CD14-positive monocyte (primary cell): ENCODE measurements around the gene PTPN13. TPM values are rescaled to one million over a fixed set of nuclear protein-coding genes. Genes with fewer than 3 reads are reported as not detected.

Experiments
- DNase-seq, 3 donors: peaks; one replicate each; pipeline ENCODE4 v3.0.0-alpha.2; 2011 to 2022
- H2AFZ ChIP-seq: 2 replicates; pipeline ENCODE4 v1.6.0; 2012; ENCODE audit warnings: mild to moderate bottlenecking, low read depth, low read length, inconsistent platforms; ENCODE audit not compliant: insufficient read depth, poor library complexity, severe bottlenecking
- H3K27ac ChIP-seq, 2 donors: 1 replicate in 1 of 2; 2 replicates in 1 of 2; pipeline ENCODE4 v1.5.1; 2012 to 2013; ENCODE audit warnings: low read length in 2 of 2, control low read depth in 1 of 2, inconsistent platforms in 1 of 2, low read depth in 1 of 2, mild to moderate bottlenecking in 1 of 2
- H3K27me3 ChIP-seq, 2 donors: one replicate each; pipeline versions ENCODE4 v1.6.0 to v1.6.1; 2011 to 2013; ENCODE audit warnings: low read length in 2 of 2; ENCODE audit not compliant: control insufficient read depth in 2 of 2, insufficient read depth in 2 of 2
- H3K36me3 ChIP-seq, 2 donors: replicated peaks in 1 of 2; 1 replicate in 1 of 2; 2 replicates in 1 of 2; pipeline versions ENCODE4 v1.5.1 to v1.6.1; 2012 to 2013; ENCODE audit warnings: low read length in 2 of 2, control low read depth in 1 of 2, inconsistent platforms in 1 of 2, mild to moderate bottlenecking in 1 of 2; ENCODE audit not compliant: insufficient read depth in 2 of 2, control insufficient read depth in 1 of 2
- H3K4me1 ChIP-seq, 2 donors: 1 replicate in 1 of 2; 2 replicates in 1 of 2; pipeline versions ENCODE4 v1.5.1 to v1.6.1; 2012 to 2013; ENCODE audit warnings: low read length in 2 of 2, control low read depth in 1 of 2, inconsistent platforms in 1 of 2, mild to moderate bottlenecking in 1 of 2, moderate library complexity in 1 of 2; ENCODE audit not compliant: insufficient read depth in 2 of 2, control insufficient read depth in 1 of 2
- H3K4me2 ChIP-seq: replicated peaks from 2 replicates; pipeline ENCODE3; 2012; ENCODE audit warnings: low read length, moderate library complexity, mild to moderate bottlenecking; ENCODE audit not compliant: poor library complexity, severe bottlenecking; ENCODE audit errors: extremely low read depth
- H3K4me3 ChIP-seq, 3 experiments: fragments of 200-600 bp in 1 of 3; sonication (generic) in 1 of 3; replicated peaks in 1 of 3; 1 replicate in 2 of 3; 2 replicates in 1 of 3; pipeline ENCODE4 v1.5.1; 2011 to 2013; ENCODE audit warnings: low read length in 3 of 3, mild to moderate bottlenecking in 3 of 3, control low read depth in 2 of 3, low read depth in 2 of 3, inconsistent platforms in 1 of 3, moderate library complexity in 1 of 3
- H3K79me2 ChIP-seq: 2 replicates; pipeline ENCODE4 v1.6.0; 2012; ENCODE audit warnings: mild to moderate bottlenecking, control low read depth, inconsistent platforms, low read length, moderate library complexity; ENCODE audit not compliant: insufficient read depth
- H3K9ac ChIP-seq: 2 replicates; pipeline ENCODE4 v1.6.0; 2017; ENCODE audit warnings: low read length, mild to moderate bottlenecking; ENCODE audit not compliant: insufficient read depth, poor library complexity, severe bottlenecking
- H3K9me3 ChIP-seq, 2 donors: replicated peaks in 1 of 2; 1 replicate in 1 of 2; 2 replicates in 1 of 2; pipeline versions ENCODE4 v1.5.1 to v1.6.1; 2012 to 2013; ENCODE audit warnings: low read length in 2 of 2, control low read depth in 1 of 2; ENCODE audit not compliant: control insufficient read depth in 1 of 2, insufficient read depth in 1 of 2
- H4K20me1 ChIP-seq: 2 replicates; pipeline ENCODE4 v1.6.0; 2012; ENCODE audit warnings: mild to moderate bottlenecking, low read length, control low read depth, moderate library complexity; ENCODE audit not compliant: insufficient read depth
- H3K27ac Mint-ChIP-seq, 7 donors: one replicate each; pipeline ENCODE4 v1.8.0; 2020; ENCODE audit warnings: mild to moderate bottlenecking in 7 of 7, mixed read lengths in 7 of 7, moderate library complexity in 6 of 7, inconsistent platforms in 2 of 7
- H3K27me3 Mint-ChIP-seq, 3 donors: one replicate each; pipeline ENCODE4 v1.8.0; 2021 to 2022; ENCODE audit warnings: low read depth in 3 of 3, mild to moderate bottlenecking in 3 of 3, mixed read lengths in 3 of 3, moderate library complexity in 3 of 3, inconsistent platforms in 1 of 3
- H3K36me3 Mint-ChIP-seq, 2 donors: one replicate each; pipeline ENCODE4 v1.8.0; 2020; ENCODE audit warnings: mixed read lengths in 2 of 2, inconsistent platforms in 1 of 2, mild to moderate bottlenecking in 1 of 2
- H3K4me1 Mint-ChIP-seq: one replicate; pipeline ENCODE4 v1.8.0; 2020; ENCODE audit warnings: mild to moderate bottlenecking, mixed read lengths
- H3K4me3 Mint-ChIP-seq, 2 donors: one replicate each; pipeline ENCODE4 v1.8.0; 2020; ENCODE audit warnings: mild to moderate bottlenecking in 2 of 2, mixed read lengths in 2 of 2, moderate library complexity in 1 of 2
- H3K9me3 Mint-ChIP-seq, 7 donors: one replicate each; pipeline ENCODE4 v1.8.0; 2020 to 2022; ENCODE audit warnings: mixed read lengths in 7 of 7, mild to moderate bottlenecking in 6 of 7, moderate library complexity in 6 of 7, inconsistent platforms in 2 of 7
- CTCF ChIP-seq: fragments of 200-600 bp; IDR thresholded peaks from one replicate; pipeline ENCODE4 v1.8.0; 2022; ENCODE audit warnings: antibody characterized with exemption, mild to moderate bottlenecking
- WGBS: methylation state at CpG from one replicate; pipeline ENCODE4 v1.1.5; 2013; ENCODE audit warnings: missing lambda C conversion rate; ENCODE audit not compliant: insufficient coverage; 5-methylcytosine and 5-hydroxymethylcytosine counted together
- intact Hi-C, 2 donors: fragments of 100-400 bp; cut with micrococcal nuclease; formaldehyde crosslinking; loops; one replicate each; pipeline versions ENCODE4 v1.15.0 to v1.15.1; 2023
- polyA plus RNA-seq, 3 donors: library from polyadenylated mRNA; depleted of rRNA in 1 of 3; unstranded in 2 of 3; stranded (reverse) in 1 of 3; fragments of 300-500 nt in 2 of 3; fragments of >200 nt in 1 of 3; fragmentation: Illumina TruSeq in 2 of 3; gene quantifications; 1 replicate in 2 of 3; 2 replicates in 1 of 3; pipeline ENCODE4 v1.2.3, GENCODE V29; 2012 to 2021

Gene PTPN13
- polyA plus RNA-seq, 3 donors, result 0.04 to 1.0 (median 0.35) TPM

GRCh38 chr4:86644892-86645291, 50.8 kb downstream of the PTPN13 start:
- Histone ChIP-seq H3K36me3 (no peaks in the 10 kb centered on the region), H3K9me3 (peaks cover 1 to 7% of the 10 kb centered on the region in 2 donors), H3K79me2 (no peaks in the 10 kb centered on the region), H2AFZ (no peak overlapping the region), H3K4me1 (no peaks in the 10 kb centered on the region), H3K27me3 (no peaks in the 10 kb centered on the region), H3K9ac (no peak overlapping the region), H3K4me3 (no peak overlapping the region), H3K4me2 (no peak overlapping the region), H3K27ac (no peak overlapping the region), H4K20me1 (no peaks in the 10 kb centered on the region)
- DNase-seq, result no peak
- Mint-ChIP-seq H3K36me3 (no peaks in the 10 kb centered on the region), H3K4me3 (no peak overlapping the region), H3K27me3 (peaks cover 0 to 1% (median 1%) of the 10 kb centered on the region in 3 donors), H3K4me1 (no peaks in the 10 kb centered on the region), H3K27ac (no peak overlapping the region), H3K9me3 (peaks cover 1 to 6% (median 2%) of the 10 kb centered on the region in 7 donors)
- intact Hi-C loops, result no loop called here
- WGBS, result 100% methylated on average over 5 of the region's 8 CpGs
- no peak for TF ChIP-seq CTCF

GRCh38 chr4:86652332-86652932, 58.3 kb downstream of the PTPN13 start:
- Histone ChIP-seq H3K9me3 (peaks cover 20 to 27% of the 10 kb centered on the region in 2 donors), H3K4me2 (no peak overlapping the region), H3K27ac (no peak overlapping the region), H3K27me3 (no peaks in the 10 kb centered on the region), H2AFZ (no peak overlapping the region), H3K36me3 (no peaks in the 10 kb centered on the region), H4K20me1 (no peaks in the 10 kb centered on the region), H3K9ac (no peak overlapping the region), H3K79me2 (no peaks in the 10 kb centered on the region), H3K4me1 (no peaks in the 10 kb centered on the region), H3K4me3 (no peak overlapping the region)
- H3K36me3 Mint-ChIP-seq, result no peaks in the 10 kb centered on the region
- H3K27me3 Mint-ChIP-seq, result peaks cover 0 to 3% (median 2%) of the 10 kb centered on the region in 3 donors
- no peak overlapping the region for H3K27ac Mint-ChIP-seq
- H3K4me3 Mint-ChIP-seq, result no peak overlapping the region
- peaks cover 31 to 46% (median 40%) of the 10 kb centered on the region in 7 donors for H3K9me3 Mint-ChIP-seq
- H3K4me1 Mint-ChIP-seq, result no peaks in the 10 kb centered on the region
- no peak for TF ChIP-seq CTCF
- WGBS, result 100% methylated on average over 1 of the region's 1 CpG
- intact Hi-C loops, result no loop called here
- no peak for DNase-seq
